HG02885 (cell line): ENCODE data around the gene EPS15.

Source experiments
- ATAC-seq: cut with Tn5 transposase; IDR thresholded peaks from one replicate; pipeline ENCODE4 v1.9.1; 2021; ENCODE audit warnings: mild to moderate bottlenecking; ENCODE audit not compliant: unreplicated experiment, poor library complexity

EPS15 gene

DNA sequence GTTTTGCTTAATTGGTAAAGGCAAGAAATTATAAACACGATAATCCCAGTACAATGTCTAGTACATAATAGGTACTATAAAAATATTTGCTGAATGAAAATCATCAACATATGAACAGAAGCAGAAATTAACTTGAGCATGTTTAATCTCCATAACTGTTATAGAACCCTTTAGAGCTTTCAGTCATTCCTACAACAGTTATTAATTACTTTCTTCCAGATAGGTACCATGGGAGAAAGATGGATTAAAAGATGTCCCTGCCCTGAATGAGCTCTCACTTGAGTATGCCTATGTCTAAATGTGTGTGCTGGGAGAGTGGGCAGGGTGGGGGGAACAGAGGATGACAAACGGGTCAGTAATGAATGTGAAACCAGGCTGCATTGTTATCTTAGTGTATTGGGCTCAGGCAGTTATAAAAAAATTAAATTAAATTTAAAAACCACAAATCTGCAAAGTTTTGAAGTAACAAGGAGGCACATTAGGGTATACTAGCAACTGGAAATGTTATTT is 2.4 kb downstream of the EPS15 start:
- ATAC-seq: no peak

DNA sequence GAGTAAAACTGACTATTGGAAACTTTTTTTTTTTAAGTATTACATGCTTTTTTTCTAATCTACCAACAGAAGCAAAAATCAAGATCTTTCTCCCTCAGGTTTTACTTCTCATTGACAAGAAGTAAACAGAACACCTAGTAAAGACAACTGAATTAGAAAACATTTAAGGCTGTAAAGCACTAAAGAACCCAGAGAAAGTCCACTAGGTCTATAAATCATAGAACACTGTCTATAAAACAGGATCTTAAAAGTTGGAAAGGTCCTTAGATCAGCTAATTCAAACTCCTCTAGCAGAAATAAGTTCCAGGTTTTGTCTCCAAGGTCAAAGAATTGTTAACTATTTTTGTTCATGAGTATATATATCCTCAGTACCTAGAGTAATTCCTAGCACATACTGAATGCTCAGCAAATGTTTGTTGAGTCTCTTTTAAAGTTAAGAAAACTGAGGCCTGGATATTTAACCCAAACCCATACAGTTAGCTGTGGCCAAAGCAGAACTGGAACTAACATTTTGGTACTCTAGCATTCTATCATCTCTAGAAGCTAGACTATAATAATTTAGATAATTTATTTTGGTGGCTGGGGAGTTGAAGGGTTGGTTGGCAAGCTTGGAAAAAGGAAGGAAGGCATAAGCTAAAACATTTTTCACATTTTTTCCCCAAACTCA is 3.0 kb downstream of the EPS15 start:
- no peak for ATAC-seq

DNA sequence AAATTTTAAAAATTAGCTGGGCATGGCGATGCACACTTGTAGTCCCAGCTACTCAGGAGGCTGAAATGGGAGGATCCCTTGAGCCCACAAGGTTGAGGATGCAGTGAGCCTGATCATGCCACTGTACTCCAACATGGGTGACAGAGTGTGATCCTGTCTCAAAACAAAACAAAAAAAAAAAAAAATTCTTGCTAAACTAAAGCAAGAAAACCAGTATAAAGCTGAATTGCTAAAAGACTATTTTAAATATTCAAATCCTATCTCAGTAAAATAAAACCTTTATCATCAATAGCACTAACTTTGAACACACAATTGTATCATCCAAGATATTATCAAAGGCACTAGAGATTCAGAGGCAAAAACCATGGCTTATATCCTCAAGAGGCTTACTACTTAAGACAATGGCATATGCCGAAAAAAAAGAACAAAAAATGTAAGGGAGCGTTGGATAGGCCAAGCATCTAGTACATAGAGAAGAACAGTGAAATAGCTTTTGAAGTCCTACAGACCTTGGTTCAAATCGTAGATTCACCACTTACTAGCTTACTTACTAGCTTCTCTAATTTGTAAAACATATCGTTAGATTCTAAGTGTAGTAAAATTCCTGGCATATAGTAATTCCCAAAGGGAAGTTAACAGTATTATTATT is 3.6 kb downstream of the EPS15 start:
- no peak for ATAC-seq

DNA sequence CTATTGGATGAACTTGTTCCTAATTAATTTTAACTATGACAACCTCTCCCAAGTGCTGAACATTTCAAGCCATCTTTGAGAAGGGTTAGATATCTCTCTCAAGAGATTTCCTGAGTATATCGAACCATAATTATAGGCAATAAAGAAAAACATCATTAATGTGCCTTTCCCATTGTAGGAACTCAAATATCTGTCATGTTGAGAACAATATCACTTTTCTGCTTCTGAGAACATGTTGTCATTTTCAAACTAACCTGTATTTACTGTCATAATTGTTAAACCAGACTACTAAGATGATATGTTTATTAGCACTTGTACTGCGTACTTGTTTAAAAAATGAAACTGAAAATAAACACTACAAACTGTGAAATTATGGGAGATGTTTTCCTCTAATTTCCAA is 4.3 kb downstream of the EPS15 start:
- no peak for ATAC-seq

DNA sequence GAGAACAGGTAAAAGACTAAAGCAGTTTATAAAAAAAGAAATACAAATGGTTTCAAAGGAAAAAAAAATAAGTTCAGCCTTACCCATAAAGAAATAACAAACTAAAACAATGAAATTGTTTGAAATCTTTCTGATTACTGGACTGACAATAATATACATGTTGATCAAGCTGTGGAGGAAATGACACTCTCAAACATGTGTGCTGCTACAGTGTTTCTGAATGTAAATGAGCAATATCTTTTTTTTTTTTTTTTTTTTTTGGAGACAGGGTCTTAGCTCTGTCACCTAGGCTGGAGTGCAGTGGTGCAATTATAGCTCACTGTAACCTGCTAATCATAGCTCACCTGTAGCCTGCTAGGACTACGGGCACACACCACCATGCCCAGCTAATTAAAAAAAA is 6.5 kb downstream of the EPS15 start:
- no peak for ATAC-seq

DNA sequence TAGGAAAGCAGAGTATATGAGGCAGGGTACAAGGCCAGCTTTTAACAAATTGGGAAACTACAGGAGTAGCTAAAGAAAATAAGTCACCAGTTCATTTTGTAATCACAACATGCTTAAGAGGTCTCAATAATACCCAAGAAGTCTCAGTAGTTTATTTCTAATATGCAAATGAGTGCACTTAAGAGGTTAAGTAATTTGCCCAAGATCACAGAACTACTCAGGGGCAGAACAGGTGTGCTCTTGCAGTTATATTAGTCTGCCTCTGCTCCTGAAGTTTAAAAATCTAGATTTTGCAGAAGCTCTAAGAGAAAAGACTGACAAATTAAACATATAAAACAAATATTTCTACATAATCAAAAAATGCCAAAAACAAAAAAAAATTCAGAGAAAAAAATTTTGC is 6.9 kb downstream of the EPS15 start:
- no peak for ATAC-seq

DNA sequence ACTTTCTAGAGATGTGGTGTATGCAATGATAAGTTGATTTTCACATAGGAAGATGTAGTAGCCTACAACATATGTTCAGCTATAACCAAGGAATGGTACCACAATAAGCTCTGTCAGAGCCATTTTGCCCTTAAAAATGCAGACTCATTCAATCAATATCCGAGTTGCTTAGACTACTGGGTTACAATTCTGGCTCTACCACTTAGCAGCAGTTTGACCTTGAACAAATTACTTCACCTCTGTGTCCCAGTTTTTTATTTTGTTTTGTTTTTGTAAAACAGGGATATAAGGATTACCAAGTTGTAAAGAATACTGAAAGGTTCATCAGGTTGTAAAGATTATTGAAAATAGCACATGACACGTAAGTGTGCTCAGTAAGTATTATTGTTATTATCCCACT is 9.3 kb downstream of the EPS15 start:
- no peak for ATAC-seq

DNA sequence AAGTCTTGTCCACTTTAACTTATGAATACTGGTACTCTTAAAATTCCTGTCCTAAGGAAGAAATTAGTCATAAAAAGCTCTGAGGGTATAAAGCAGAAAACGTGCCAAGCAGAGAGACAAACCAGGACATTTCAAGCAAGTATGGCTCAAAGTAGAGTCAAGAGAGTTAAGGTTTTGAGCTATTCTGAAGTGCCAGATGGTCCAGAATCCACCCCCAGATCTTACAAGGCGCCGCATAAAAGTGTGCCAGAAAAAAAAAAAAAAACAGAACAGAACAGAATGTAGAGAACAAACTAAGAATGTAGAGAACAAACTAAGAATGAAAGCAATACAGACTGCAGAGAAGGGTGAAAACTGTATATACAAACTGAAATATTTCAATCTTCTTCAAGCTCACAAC is 12.5 kb downstream of the EPS15 start:
- peak; percentile 41 for ATAC-seq

DNA sequence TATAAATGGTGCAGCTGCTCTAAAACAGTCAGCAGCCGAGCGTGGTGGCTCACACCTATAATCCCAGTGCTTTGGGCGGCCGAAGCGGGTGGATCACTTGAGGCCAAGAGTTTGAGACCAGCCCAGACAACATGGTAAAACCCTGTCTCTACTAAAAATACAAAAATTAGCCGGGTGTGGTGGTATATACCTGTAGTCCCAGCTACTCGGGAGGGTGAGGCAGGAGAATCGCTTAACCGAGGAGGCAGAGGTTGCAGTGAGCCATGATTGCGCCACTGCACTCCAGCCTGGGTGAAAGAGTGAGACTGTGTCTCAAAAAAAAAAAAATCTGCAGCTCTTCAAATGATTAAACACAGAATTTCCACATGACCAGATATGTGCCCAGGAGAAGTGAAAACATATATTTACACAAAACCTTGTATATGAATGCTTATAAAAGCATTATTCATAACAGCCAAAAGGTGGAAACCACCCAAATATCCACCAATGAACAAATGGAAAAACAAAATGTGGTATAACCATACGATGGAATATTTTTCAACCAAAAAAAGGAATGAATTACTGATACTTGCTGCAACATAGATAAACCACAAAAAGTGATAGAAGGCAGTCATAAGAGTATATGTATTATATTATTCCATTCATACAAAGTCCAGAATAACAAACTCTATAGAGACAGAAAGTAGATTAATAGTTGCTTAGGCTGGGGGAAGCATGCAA is 14.1 kb downstream of the EPS15 start:
- peak; percentile 43 for ATAC-seq

DNA sequence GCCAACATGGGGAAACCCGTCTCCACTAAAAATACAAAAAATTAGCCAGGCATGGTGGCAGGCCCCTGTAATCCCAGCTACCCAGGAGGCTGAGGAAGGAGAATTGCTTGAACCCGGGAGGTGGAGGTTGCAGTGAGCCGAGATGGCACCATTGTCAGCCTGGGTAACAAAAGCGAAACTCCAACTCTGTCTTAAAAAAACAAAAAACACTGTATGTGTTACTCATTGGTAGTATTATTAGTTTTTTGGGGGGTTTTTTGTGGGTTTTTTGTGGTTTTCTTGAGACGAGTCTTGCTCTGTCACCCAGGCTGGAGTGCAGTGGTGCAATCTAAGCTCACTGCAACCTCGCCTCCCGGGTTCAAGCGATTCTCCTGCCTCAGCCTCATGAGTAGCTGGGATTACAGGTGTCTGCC is 17.8 kb downstream of the EPS15 start:
- ATAC-seq: peak; percentile 58

DNA sequence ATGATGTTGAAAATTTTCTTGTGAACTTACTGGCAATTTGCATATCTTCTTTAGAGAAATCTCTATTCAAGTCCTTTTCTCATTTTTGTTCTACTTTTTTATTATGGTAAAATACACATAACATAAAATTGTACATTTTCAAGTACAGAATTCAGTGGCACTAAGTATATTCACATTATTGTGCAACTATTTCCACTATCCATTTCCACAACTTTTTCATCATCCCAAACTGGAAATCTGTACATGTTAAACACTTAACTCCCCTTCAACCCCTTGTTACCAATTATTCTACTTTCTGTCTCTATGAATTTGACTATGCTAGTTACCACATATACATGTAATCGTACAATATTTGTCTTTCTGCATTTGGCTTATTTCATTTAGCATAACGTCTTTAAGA is 19.4 kb downstream of the EPS15 start:
- no peak for ATAC-seq

DNA sequence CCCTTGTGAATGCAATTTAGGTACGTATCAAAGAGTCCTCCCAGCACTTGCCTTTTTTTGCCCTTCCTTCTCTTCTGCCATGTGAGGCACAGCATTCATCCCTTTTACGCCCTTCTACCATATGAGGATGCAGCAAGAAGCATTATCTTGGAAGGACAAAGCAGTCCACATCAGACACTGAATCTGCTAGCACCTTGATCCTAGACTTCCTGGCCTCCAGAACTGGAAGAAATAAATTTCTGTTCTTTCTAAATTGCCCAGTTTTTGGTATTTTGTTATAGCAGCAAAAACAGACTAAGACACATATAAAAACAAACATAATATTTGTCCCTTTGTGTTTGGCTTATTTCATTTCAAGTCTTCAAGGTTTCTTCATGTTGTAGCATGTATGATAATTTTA is 20.1 kb downstream of the EPS15 start:
- no peak for ATAC-seq

DNA sequence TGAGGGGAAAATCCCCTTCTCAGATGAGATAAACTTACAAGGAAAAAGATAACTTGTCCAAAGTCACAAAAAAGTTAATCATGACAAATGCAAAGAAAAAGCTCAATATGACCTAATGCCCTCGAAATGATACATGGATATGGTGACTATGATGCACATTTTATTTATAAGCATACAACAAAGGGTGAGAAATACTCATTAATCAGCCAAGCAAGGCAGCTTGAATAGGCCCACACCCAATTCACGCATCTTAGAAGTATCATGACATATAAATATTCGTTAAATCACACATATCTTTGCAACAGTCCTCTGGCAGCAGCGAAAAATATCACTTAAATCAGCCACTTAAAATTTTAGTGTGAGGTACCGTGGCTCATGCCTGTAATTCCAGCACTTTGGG is 21.7 kb downstream of the EPS15 start:
- no peak for ATAC-seq

DNA sequence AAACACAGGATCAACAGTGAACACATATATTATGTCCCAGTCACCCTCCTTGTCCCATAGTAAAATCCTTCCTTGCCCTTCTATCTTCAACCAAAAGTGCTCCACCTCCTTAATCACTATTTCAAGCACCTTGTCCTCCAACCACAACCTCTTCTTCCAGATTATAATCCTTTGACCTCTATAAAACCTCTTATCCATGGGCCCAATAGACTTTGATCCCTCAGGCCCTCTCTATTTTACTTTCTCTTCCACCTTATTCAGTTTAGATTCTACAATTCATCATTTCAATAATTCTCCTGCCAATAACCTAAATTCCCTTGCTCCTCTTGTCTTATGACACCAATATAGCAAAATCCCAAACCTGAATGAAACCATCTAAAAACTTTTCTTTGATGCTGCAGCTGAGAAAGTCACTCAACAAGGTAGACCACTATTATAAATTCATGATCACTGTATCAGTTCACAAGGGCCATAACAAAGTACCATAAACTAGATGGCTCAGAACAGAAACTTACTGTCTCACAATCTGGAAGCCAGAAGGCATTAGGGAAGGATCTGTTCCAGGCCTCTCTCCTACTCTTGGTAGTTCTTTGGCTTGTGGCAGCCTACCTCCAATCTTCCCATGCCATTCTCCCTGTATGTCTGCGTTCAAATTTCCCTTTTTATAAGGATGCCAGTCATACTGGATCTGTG is 24.8 kb downstream of the EPS15 start:
- no peak for ATAC-seq

DNA sequence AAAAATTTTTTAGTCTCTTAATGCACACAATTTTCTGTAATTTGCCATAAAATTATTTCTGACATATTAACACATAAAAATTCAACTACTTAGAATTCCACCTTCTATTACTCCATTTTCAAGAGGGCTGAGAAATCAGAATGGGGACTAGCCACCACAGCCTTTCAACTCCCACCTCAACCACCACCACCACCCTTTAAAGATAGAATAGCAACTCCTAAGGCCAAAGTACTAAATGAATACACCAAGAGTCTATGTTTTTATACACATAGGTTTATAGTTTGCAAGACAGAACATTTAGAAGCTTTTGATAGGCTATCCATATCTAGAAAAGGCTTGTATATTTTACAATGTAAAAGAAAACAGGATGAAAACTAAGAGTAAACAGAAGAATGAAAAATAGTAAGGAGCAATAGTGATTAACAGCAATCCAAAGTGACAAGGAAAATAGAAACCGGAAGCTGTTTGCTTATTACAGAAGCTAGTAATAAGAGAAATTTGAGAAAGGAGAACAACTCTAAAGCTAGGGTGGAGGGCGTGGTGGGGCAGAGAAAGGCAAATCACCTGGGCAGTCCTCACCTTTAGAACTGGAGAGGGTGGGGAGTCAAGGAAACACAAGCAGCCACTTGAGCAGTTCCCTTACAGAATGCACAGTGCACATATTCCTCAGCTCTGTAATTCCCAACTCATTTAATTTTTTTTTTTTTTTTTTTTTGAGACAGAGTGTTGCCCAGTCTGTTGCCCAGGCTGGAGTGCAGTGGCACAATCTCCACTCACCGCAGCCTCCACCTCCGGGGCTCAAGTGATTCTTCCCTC is 27.7 kb downstream of the EPS15 start:
- peak; percentile 55 for ATAC-seq

DNA sequence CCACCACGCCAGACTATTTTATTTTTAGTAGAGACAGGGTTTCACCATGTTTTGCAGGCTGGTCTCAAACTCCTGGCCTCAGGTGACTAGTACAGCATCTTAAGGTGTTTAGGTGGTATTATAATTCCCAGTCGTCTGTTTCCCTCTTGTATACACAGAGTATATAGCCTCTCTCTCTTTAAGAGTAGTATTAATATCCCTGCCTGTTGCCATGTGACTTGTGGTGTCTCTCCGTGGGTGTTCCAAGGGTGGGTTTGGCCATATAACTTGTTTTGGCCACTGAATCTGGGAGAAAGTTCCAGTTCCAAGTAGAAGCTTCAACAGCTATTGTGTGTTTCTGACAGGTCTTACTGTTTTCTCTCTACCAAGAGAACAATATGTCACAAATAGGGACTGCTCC is 29.6 kb downstream of the EPS15 start:
- no peak for ATAC-seq

DNA sequence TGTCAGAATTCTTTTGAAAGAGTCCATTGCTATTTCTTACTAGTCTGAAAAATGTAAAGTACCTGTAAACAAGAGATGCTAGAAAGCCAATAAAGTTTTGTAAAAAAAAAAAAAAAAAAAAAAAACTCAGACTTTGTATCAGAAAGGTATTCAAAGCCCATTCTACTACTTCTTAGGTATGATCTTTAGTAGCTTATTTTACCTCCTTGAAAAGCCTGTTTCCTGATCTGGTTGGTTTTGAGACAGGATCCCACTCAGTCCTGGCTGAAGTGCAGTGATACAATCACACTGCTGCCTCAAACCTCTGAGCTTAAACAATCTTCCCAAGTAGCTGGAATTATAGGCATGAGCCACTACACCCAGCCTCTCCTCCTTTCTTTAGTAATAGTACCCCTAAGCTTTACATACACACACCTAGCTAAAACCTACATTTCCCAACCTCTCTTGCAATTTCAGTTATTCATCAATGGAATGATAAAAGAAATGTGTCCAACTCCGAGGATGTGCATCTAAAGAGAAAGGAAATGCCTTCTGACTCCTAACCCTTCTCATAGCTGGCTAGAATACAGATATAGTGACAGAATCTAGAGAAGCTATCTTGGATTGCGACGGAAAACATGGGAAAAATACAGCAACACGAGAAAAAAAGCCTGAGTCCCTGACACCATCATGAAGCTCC is 30.6 kb downstream of the EPS15 start:
- no peak for ATAC-seq

DNA sequence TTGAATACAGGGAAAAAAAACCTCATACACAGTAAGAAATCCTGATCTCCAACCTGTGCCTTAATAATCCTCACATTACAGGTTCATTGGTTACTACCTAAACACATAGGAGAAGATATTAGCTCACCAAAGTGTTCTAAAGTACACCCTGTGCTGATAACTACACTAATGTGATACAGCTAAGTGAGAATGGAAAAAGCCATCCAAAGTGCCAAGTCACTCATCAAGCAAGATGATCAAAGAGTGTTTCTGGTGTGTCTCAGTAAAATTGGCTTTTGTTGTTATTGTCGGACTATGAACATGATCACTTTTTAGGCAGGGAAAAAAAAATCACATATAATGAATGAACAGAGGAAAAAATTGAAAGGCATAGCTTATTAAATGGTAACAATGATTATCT is 31.4 kb downstream of the EPS15 start:
- no peak for ATAC-seq

DNA sequence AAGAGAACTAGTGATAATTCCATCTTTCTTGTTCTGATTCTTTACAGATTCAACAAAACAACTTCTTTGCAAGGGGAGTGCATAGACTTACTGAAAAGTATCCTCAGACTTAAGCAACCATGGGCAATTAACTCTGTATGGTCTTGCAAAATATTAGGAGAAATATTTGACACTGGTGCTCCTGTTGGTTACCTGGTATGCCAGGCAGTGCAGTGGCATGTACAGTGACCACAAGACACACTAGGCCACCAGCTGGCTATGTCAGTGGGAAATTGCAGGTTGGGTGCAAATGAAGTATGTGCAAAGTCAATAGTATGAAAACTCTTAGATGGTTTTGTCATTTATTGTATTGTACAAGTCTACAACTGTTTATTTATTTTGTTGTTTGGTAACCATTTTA is 34.5 kb downstream of the EPS15 start:
- no peak for ATAC-seq

DNA sequence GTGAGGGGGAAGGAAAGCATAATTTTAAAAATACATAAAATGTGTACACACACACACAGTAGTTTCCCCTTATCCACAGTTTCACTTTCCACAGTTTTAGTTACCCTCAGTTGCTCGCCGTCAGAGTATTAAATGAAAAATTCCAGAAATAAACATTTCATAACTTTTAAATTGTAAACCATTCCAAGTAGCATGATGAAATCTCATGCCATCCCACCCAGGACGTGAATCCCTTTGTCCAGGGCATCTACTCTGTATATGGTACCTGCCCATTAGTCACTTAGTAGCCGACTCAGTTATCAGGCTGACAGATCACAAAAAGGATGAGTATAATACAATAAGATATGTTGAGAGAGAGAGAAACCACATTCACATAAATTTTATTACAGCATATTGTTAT is 36.2 kb downstream of the EPS15 start:
- no peak for ATAC-seq
